Measurements from ENCODE around the gene ADGRG3. TPM values are rescaled to one million over a fixed set of nuclear protein-coding genes. Genes with fewer than 3 reads are reported as not detected.

ADGRG3 gene
- total RNA-seq, 1 experiment from 2014 or later, result not detected

DNA sequence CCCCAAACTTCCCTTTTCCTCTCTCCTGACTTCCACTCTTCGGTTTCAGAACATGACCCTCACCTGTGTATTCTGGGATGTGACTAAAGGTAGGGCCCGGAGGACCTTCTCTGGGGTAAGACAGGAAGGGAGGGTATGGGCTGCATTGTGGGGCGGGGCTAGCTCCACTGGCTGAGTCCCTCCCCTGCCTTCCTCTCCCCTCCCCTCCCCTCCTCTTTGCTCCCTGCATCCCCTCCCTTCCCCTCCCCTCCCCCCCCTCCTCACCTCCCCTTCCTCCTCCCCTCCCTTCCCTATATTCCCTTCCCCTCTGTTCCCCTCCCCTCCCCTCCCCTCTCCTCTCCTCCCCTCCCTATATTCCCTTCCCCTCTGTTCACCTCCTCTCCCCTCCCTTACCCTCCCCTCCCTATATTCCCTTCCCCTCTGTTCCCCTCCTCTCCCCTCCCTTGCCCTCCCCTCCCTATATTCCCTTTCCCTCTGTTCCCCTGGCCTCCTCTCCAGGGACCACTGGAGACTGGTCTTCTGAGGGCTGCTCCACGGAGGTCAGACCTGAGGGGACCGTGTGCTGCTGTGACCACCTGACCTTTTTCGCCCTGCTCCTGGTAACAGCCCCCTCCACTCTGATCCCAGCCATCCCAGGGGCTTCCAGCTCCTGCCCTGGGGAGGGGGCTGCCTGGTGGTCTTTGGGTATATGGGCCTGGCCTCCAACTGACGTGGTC, 11.8 kb downstream of the ADGRG3 start:
- no peak for DNase-seq (ENCODE audit: low spot score)

DNA sequence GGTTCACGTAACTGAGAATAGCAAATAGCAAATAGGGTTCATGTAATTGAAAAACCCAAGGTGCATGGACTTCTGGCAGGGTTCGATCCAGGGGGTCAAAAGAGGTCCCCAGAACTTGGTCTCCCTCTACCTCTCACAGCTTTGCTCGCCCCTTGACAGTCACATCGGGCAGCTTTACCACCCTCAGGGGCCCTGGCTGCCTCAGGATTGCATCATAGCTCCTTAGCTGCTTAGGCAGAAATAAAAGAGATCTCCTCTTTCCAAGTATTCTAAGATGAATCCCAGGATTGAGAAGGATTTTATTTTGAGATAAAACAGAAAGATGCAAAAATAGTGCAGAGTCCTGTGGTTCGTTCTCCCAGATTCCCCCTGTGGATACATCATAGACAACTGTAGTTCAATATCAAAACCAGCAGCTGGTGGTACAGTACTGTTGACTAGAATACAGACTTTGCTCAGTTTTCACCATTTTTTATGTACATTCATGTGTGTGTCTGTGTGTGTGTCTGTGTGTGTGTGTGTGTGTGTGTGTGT, 12.8 kb downstream of the ADGRG3 start:
- DNase-seq (ENCODE audit: low spot score), result no peak

DNA sequence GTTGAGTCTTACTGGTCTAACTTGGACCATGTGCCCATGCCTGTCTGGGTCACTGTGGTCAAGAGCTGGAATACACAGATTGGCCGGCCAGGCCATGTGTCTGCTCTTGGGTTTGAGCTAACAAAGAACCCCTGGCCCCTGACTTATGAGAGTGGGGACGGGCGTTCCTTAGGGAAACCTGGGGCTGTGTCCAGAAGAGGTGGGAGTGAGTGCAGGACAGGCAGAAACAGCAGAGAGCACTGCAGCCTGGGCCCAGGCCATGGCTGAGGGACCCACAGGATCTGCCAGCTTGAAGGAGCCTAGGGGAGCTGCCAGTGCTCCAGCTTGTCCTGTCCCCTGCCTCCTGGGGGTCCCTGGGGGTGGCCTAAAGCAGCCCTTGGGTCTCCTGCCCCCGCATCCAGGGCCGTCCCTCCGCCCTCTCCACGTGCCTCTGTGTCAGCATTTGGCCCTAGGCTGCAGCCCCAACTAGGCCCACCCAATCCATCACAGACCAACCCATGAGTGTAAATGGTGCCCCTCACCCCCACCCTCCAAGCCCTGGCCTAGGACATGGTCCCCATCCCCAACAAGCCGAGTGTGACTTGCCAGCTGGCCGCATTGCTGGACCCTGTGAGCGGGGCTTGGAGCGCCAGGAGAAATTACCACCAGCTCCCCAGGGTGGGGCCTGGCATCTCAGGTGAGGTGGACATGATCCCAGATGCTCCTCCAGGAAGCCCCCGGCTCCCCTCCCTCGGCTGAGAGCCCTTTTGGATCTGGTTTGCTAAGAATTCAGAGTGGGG, 14.0 kb downstream of the ADGRG3 start:
- no peak for DNase-seq (ENCODE audit: low spot score)

DNA sequence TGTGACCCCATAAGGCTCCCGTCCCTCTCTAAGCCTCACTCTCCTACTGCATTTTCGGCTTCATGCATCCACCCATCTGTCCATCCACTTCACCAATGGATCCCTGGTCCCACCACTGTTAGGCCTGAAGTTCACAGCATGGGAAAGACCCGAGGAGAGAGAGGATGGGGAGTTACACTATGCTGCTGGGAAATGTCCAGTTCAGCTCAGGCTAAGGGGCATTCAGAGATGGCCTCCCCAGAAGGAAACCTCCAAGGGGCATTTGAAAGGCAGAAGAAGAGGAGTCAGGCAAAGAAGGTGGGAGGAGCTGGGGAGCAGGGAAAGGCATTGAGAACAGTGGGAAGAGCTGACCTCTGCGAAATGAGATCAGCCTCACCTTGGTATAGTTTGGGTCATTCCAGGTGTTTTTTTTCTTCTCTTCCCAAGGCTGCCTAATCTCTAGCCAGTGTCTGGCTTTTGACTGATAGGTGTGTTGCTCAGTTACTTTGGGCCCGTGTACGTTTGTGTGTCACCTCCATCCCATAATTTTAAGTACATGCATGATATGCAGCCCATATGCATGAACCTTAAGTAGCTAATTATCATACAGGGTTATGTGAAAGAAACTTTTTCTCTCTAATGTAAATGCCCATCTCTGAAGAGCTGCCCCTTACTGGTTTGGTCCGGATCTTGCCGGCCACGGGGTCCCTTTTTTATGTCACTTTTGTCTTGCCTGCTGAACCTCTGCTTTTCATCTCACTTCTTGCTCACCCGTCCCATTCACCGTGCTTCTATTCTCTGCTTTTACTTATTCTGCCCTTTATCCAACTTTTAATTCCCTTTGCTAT, 14.9 kb downstream of the ADGRG3 start:
- no peak for DNase-seq (ENCODE audit: low spot score)

DNA sequence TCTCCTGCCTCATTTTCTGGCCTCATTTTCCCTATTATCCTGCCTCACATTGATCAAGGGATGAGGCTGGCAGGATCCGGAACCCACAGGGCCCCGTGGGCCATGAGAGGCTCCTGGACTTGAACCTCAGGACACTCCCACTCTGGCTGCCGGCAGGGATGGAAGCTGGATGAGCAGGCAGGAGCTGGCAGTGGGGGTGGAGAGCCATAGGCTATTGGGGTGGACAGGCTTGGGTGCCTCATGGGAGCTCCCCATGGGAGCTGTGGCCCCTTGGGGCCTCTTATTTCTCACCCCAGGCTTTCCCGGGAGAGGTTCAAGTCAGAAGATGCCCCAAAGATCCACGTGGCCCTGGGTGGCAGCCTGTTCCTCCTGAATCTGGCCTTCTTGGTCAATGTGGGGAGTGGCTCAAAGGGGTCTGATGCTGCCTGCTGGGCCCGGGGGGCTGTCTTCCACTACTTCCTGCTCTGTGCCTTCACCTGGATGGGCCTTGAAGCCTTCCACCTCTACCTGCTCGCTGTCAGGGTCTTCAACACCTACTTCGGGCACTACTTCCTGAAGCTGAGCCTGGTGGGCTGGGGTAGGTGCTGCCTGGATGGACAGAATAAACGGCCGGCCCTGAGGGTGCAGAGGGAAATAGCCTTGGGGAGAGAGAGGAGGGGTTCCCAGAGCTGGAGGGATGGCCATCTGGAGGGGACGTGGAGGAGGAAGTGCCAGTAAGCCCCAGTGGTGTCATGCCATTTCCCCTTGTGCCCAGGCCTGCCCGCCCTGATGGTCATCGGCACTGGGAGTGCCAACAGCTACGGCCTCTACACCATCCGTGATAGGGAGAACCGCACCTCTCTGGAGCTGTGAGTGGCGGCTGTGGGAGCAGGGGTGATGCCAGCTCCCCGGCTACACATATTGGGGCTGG, 15.8 kb downstream of the ADGRG3 start:
- DNase-seq (ENCODE audit: low spot score), result no peak

DNA sequence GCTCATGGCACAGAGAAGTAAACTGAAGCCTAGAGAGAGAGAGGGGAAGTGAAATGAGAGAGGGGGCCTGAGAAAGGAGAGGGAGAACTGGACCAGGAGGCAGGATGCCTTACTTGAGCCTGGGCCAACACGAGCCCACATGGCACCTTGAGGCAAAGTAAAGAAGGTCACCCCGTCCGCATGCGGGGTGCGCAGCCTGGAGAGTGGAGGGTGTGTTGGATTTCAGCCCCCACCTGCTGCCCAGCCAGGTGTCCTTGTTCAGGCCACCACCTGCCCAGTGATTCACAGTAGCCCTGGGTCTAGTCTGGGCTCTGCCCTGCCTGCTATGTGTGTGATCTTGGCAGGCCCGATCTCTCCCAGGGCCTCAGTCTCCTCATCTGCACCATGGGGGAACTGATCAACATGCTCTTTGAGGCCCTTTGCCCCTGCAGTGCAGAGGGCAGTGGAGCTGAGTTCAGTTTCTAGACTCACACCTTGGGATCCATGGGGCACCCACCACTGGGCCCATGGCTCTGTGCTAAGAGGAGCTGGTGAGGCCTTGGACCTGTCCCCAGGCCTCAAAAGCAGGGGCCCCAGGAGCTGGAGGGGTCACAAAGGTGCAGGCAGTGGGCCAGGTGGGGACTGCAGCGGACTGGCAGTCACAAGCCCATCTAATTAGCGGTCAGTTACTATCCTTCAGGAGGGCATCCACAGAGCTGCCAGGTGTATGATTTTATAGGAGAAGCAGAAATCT, 16.7 kb downstream of the ADGRG3 start:
- no peak for DNase-seq (ENCODE audit: low spot score)

DNA sequence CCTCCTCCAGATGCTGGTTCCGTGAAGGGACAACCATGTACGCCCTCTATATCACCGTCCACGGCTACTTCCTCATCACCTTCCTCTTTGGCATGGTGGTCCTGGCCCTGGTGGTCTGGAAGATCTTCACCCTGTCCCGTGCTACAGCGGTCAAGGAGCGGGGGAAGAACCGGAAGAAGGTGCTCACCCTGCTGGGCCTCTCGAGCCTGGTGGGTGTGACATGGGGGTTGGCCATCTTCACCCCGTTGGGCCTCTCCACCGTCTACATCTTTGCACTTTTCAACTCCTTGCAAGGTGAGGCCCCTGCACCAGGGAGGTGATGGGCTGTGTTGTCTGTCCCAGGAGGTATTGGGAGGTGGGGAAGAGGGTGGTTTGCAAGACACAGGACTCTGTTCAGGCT, 17.5 kb downstream of the ADGRG3 start:
- DNase-seq (ENCODE audit: low spot score), result no peak

DNA sequence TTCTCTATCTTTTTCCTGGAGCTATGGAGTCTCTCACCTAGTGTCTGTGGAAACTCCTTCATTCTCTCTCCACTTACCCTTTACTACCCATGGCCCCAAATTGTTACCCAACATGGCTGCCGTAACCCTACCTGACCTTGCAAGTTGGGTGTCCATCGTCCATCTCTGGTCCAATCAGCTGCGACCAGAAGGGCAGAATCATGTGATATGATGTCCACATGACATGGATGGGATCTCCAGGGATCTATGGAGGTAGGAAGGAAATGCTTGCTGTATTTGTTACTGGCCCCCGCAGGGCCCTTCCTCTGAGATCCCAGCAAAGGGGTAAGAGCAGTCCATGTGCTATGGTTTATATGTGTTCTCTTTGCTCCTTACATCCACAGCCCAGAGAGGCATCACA, 18.5 kb downstream of the ADGRG3 start:
- DNase-seq (ENCODE audit: low spot score), result no peak

DNA sequence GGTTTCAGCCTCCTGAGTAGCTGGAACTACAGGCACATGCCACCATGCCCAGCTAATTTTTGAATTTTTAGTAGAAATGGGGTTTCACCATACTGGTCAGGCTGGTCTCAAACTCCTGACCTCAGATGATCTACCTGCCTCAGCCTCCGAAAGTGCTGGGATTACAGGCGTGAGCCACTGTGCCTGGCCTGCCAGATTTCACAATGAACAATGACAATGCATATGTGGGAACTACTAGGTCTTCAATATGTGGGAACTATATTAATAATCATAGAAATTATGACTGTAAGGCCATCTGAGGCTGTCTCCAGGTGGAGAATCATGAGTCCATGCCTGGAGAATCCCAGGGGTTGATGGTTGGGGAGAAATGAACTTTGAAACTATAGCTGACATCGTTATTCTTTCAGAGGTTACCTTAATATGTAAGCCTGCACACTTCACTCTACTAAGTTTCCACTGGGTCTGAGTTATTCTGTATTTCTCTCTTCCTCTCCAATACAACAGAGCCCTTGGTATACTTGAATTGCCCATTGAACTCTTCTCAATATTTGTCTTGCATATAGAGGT, 19.3 kb downstream of the ADGRG3 start:
- DNase-seq (ENCODE audit: low spot score), result no peak

DNA sequence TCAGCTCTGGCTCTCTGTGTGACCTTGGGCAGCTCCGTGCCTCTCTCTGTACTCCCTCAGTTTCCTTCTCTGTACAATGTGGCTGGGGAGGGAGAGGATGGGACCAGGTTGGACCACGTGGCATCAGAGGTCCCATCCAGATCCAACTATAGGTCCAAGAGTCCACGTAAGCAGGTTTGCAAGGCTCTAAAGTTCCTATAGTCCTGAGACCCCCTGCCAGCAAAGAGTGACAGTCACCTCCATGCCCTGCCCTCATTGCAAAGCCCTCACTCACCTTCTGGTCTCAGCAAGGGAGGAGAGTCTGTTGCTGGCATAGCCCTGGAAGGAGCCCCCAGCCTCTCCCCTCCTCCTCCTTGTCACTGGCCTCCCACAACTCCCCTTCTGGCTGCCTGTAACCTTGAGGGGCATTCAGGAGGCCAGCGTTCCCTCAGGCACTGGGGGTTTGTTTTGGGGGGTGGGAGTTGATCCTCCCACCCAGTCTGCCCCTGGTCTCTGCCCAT, 20.4 kb downstream of the ADGRG3 start:
- no peak for DNase-seq (ENCODE audit: low spot score)

DNA sequence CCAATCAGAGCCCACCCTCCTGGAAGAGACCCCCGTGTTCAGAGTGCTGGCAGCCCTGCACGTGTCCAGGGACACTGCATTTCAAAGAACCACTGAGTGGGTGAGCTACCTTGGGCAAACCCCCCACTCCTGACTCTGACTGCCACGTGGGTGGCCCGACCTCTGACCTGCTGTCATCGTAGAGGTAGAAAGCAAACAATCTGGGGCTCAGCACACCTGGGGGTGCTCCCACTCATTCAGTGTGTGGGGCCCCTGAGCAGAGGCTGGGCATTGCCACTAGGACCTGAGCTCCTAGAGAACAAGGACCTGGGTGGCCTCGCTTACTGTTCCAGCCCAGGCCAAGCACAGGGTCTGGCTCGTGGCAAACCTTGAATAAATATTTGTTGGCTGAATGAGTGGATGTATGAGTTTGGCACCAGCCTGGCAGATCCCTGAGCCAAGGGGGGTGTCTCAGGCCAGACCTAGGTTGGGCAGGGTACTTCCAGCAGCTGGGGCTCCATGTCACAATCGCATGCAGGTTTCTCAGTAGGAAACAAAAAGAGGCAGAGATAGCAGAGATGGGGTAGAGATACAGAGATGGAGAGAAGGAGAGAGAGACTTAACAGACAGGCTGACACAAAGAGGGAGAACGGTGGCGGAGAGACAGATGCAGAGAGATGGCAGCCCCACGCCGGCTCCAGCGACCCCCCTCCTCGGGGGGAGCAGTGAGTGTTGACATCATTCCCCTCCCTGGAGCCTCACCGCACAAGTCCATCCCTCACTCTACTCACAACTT, 21.1 kb downstream of the ADGRG3 start:
- no peak for DNase-seq (ENCODE audit: low spot score)

DNA sequence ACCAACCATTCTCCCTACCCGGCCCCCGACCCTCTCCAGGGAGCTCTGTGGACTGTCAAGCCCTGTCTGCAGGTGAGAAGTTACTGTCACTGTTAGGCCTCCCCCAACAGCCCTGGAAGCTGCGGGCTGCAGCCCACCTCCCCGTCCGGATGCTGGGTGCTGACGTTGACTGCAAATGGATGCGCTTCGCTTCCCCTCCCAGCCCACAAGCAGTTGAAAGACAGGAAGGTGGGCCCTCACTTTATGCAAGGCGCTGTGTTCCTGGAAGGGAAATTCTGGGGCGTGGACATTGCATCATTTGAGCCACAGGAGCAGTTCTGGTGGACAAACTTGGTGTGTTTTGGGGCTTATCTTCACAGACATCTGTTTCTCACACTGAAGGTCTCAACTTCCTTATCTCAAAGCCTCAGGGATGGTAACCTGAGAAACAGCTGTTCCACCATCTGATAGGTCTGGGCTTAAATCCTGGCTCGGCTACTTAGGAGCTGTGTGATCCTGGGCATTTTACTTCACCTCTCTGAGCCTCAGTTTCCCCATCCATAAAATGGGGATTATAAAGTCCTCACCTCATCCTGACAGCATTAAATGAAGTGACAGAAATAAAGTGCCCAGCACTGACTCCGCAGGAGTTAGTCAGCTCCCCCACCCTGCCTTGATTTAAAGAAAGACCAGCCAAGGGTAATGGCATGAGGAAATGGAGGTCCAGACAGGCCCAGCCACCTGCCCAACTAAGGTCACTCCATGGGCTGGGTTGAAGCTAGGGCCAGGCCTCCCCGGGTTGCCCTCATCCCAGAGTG, 21.9 kb downstream of the ADGRG3 start:
- DNase-seq (ENCODE audit: low spot score), result no peak

DNA sequence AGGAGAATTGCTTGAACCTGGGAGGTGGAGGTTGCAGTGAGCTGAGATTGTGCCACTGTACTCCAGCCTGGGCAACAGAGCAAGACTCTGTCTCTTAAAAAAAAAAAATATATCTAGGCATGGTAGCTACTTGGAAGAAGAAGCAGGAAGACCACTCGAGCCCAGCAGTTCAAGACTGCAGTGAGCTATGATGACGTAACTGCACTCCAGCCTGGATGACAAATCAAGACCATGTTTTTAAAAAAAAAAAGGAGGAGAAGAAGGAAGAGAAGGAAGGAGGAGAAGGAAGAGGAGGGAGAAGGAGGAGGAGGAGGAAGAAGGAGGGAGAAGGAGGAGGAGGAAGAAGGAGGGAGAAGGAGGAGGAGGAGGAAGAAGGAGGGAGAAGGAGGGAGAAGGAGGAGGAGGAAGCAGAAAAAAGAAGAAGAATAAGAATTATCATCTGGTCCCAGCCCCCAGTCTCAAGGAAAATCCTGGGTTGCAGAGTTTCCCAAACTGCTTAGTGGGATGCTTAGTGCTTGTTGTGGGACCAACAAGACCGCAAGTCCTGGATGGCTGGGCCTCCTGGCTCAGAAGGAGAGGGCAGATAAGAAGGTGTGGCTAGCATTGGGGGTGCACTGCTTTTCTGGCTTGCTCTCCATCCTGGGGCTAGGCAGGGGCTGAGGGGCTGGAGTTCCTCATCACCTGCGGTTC, 22.8 kb downstream of the ADGRG3 start:
- no peak for DNase-seq (ENCODE audit: low spot score)

DNA sequence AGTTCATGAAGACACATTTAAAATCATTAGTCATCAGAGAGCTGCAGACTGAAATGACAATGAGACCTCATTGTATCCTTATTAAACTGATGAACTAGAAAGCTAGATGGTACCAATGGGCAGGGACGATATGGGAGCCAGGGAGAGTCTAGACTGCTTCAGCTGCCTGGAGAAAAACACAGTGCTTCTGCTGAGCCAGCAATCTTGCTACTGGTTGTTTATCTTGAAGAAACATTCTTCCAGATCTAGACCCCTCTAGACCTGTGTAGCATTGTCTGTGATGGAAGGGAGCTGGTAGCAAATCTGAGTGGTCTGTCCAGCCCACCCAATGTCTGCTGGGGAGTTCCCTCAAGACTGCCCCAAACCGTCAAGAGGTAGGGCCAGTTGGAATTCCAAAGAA, 24.5 kb downstream of the ADGRG3 start:
- DNase-seq (ENCODE audit: low spot score), result no peak

DNA sequence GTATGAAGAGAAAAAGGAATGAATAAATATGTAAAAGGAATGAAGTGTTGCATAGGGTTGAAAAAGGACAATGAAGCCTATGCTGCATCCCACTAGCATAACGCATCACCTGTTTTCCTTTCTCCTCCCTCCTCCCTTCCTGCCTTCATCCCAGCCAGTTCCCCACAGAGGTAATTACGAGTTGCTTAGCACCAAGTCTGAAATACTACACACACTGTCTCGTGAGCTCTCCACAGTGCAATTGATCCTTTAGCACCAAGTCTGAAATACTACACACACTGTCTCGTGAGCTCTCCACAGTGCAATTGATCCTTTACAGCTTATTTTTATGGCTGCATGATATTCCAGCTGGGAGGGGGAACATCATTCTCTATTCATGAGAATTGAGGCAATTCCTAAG, 25.4 kb downstream of the ADGRG3 start:
- no peak for DNase-seq (ENCODE audit: low spot score)

DNA sequence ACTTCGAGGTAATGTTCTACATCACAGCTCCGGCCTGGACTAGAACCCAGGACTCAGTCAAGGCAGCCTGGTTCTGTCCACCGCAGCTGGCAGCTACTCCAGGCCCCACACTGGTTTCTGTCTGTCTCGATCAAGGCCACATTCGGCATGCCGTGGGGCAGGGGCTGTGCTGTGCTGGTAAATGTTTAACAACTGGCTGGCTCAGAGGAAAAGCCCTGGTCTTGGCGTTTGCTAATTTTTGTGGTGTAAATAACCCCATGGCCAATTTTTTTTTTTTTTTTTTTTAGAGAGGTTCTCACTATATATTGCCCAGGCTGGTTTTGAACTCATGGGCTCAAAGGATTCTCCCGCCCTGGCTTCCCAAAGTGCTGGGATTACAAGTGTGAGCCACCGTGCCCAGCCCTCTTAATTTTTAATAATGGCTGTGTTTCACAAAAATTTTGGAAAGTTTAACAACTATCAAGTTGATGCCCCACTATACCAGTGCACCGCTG, 26.2 kb downstream of the ADGRG3 start:
- DNase-seq (ENCODE audit: low spot score), result no peak

All from H4 (cell line).